GM18517 (cell line): ENCODE results near the gene COA5.

Experiments used
- ATAC-seq: cut with Tn5 transposase; IDR thresholded peaks from one replicate; pipeline ENCODE4 v1.9.1; 2021; ENCODE audit warnings: mild to moderate bottlenecking, moderate library complexity; ENCODE audit not compliant: unreplicated experiment

COA5 gene

GRCh38 chr2:98572676-98573075 is 35.6 kb downstream of the COA5 start:
- no peak for ATAC-seq

- ATAC-seq = no peak
These were observed 36.1 kb downstream of the COA5 start for GRCh38 chr2:98572211-98572610.

- no peak for ATAC-seq
These were observed 36.5 kb downstream of the COA5 start for GRCh38 chr2:98571796-98572195.

DNA sequence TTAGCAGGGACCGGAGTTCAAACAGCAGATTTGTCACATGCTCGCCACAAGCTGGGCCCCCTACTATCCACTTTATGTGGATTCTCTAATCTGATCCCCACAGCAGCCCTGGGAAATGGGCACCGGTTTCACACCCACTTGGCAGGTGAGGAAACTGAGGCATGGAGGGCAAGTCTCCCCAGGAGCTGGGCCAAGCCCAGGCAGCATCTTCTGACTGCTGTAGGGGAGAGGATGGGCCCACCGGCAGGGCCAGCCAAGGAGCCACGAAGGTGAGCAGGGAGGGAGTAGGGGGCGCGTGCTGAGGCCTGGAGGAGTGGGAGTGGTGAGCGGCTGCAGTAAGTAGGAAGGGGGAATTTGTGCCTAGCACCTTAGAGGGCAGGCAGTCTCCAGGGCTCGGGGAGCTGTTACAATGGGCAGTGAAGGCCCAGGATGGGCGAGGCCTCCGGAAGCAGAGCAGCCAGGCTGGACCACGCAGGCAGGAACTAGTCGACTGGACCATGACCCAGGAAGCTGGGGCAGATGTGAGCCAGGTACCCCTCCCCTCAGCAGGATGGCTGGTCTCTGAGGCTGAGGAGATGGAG is 37.1 kb downstream of the COA5 start:
- no peak for ATAC-seq

DNA sequence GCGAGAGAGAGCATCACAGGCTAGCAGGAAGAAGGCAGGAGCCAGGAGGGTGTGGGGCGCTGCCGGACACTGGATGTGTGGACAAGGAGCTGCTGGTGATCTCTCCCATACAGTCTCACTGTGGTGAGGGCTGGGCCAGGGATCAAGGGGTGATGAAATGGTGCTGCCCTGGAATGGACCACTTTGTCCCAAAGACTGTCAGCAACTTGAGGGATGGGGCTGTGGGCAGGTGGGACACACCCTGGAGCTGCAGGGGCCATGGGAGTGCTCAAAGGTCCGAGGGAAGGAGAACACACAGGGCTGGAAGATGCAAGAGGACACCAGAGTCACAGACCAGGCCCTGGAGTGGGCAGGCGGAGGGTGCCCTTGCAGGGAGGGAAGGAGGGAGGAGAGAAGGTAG is 38.0 kb downstream of the COA5 start:
- ATAC-seq = no peak

- ATAC-seq = no peak
These were observed 38.4 kb downstream of the COA5 start for GRCh38 chr2:98569915-98570314.

GRCh38 chr2:98569197-98569793 is 39.0 kb downstream of the COA5 start:
- ATAC-seq = peak; percentile 53

- no peak for ATAC-seq
These were observed 40.0 kb downstream of the COA5 start for GRCh38 chr2:98568161-98568956.

GRCh38 chr2:98565941-98566340 is 42.4 kb downstream of the COA5 start:
- ATAC-seq = no peak

- ATAC-seq = no peak
These were observed 42.9 kb downstream of the COA5 start for GRCh38 chr2:98565286-98565860.

- ATAC-seq = no peak
These were observed 43.7 kb downstream of the COA5 start for GRCh38 chr2:98564541-98565132.

- ATAC-seq = no peak
These were observed 44.9 kb downstream of the COA5 start for GRCh38 chr2:98563394-98563793.

DNA sequence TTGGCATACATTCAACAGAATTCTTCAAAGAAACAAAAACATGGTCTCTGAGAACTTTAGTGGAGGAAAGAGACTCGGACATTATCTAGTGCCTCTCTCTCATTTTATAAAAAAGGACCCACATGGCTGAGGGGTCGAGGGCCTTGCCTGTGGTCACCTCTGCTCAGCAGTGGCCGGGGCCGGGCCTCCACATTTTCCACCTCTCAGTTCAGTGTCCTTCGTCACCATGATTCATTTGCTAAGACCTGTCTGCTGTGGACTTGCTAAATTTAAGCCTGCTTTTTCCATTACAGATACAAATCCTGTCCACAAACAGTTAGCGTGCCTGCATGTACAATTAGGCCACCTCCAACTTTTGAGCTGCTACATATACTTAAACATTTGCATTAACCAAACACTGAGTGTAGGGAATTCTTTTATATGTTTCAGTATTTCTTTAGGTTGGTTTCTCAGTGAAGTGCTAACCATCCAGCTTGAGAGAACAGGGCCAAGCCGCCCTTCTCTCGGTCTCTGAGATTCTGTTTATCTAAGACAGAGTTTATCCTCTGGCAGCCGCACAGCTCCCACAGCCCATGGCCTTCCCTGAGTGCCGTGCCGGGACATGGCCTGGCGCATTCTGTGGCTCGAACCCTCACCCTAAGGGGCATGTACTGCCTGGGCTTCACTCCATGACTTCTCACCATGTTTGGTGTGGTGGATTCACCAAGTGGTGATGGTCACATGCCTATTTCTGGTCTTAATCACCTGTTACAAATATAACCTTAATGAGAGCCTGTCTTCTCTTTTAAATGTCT is 46.2 kb downstream of the COA5 start:
- no peak for ATAC-seq

DNA sequence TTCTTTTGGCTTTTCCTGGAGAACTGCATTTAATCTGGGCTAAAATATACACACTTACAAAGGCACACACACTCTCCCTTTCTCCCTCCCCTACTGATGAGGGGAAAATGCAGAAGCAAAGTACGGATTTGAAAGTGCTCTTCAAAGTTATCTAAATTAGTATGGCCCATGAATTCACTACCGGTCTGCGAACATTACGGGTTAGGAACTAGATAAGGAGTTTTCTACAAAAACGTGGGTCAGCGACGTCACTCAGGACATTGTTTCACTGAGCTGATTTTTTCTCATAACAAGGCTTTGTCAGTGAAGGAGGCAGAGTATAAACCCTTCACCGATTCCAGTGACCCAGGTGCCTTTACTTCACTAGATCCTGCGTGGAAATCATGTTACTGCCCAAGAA is 47.3 kb downstream of the COA5 start:
- ATAC-seq = no peak

DNA sequence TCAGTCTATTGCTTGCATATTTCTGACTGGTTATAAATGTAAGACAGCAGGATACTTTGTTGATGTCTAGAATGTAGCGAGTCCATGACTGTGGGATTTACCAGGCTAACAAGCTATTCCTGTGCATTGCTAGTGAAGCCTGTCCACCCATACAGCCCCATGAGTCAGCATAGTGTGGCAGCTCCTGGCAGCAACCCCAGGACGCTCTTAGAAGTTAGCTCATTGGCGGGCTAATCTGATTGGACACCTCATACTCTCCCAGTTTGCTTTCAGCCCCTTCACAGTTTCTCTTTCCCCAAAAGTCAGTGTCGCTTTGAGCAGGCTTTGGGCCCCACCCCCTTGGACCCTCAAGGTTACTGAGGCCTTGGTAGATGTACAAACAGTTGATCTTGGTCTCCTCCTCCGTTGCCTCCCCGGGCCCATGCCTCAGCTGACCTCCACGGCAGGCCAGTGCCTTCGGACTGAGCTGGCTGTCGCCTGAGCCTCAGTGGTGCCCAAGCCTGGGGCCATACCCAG is 48.0 kb downstream of the COA5 start:
- ATAC-seq = no peak

GRCh38 chr2:98559581-98559980 is 48.7 kb downstream of the COA5 start:
- ATAC-seq = no peak

GRCh38 chr2:98558852-98559530 is 49.3 kb downstream of the COA5 start:
- no peak for ATAC-seq

DNA sequence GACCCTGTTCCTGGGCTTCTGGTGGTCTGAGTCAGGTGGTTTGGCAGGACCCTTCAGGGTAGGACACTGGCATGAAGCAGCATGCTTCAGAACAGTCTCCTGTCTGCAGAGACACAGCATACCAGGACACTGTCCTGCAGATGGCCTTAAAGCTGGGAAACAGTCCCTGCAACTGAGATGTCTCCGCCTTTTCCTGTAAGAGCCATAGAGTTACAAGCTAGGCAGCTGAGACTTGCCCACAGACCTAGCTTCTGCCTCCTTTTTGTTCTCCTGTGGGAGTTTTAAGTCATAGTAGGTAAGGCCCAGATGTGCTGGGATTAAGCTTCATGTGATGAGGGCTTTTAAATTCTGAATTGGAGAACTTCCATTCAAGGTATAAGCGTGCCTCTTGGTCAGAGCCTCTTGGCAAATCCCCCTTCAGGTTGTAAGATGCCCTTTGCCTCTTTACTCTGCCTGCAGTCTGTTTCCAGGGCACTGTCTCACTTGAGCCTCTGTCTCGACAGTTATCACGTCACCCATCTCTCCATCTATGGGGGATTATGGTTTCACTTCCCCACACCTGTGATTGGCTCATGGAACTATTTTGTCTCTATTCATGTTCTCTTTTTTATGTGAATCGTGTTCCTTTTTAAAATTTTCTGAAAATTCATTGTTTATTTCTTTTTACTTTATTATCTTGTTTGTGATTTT is 51.8 kb downstream of the COA5 start:
- ATAC-seq = peak; percentile 81

GRCh38 chr2:98555696-98556095 is 52.6 kb downstream of the COA5 start:
- no peak for ATAC-seq
